ENCODE measurements around the gene NAA80. TPM values are rescaled to one million over a fixed set of nuclear protein-coding genes. Genes with fewer than 3 reads are reported as not detected.
A peak's percentile ranks its signal among the peaks of the same experiment; 100 is the strongest.

NAA80 gene
- total and polyA plus RNA-seq, 9 donors: 5.1 to 8.3 (median 6.1) TPM

- Histone ChIP-seq H3K27ac (ENCODE audit: low read length) (peak overlapping the region; percentile 84), H3K4me1 (ENCODE audit: control insufficient read depth, insufficient read depth, low read length) (peaks cover 72% of the 10 kb centered on the region), H3K4me3 (ENCODE audit: low read length) (peak overlapping the region; percentile 38), H3K27me3 (ENCODE audit: control insufficient read depth, insufficient read depth, low read length) (peaks cover 27% of the 10 kb centered on the region), H3K9me3 (replicated peaks; ENCODE audit: control insufficient read depth, low read depth, low read length) (no peaks in the 10 kb centered on the region), H3K36me3 (ENCODE audit: control insufficient read depth, insufficient read depth, low read length) (peaks cover 28% of the 10 kb centered on the region)
- no peak for DNase-seq
- 77% methylated on average over 9 of the region's 19 CpGs for WGBS (ENCODE audit: insufficient coverage)
Observed at GRCh38 chr3:50270422-50271224, 28.6 kb downstream of the NAA80 start.

GRCh38 chr3:50269977-50270413 lies 29.2 kb downstream of the NAA80 start:
- Histone ChIP-seq H3K27me3 (ENCODE audit: control insufficient read depth, insufficient read depth, low read length) (peaks cover 21% of the 10 kb centered on the region), H3K36me3 (ENCODE audit: control insufficient read depth, insufficient read depth, low read length) (peaks cover 22% of the 10 kb centered on the region), H3K4me1 (ENCODE audit: control insufficient read depth, insufficient read depth, low read length) (peaks cover 77% of the 10 kb centered on the region), H3K4me3 (ENCODE audit: low read length) (peak overlapping the region; percentile 38), H3K9me3 (replicated peaks; ENCODE audit: control insufficient read depth, low read depth, low read length) (no peaks in the 10 kb centered on the region), H3K27ac (ENCODE audit: low read length) (peak overlapping the region; percentile 84)
- 89% methylated on average over 4 of the region's 8 CpGs for WGBS (ENCODE audit: insufficient coverage)
- DNase-seq: no peak

- Histone ChIP-seq H3K27ac (ENCODE audit: low read length) (peak overlapping the region; percentile 84), H3K36me3 (ENCODE audit: control insufficient read depth, insufficient read depth, low read length) (peaks cover 17% of the 10 kb centered on the region), H3K4me1 (ENCODE audit: control insufficient read depth, insufficient read depth, low read length) (peaks cover 82% of the 10 kb centered on the region), H3K9me3 (replicated peaks; ENCODE audit: control insufficient read depth, low read depth, low read length) (no peaks in the 10 kb centered on the region), H3K4me3 (ENCODE audit: low read length) (peak overlapping the region; percentile 38), H3K27me3 (ENCODE audit: control insufficient read depth, insufficient read depth, low read length) (peaks cover 16% of the 10 kb centered on the region)
- no CpG with 5 or more reads among the region's 4 CpGs for WGBS (ENCODE audit: insufficient coverage)
- DNase-seq: no peak
Observed at GRCh38 chr3:50269460-50269859, 29.7 kb downstream of the NAA80 start.

- peak within 1 kb of the TSS; percentile 96 for H3K27ac ChIP-seq (ENCODE audit: low read length)
- H3K4me3 ChIP-seq (ENCODE audit: low read length): peak within 1 kb of the TSS; percentile 38
- peaks cover 10% of the 10 kb centered on the region for H3K27me3 ChIP-seq (ENCODE audit: control insufficient read depth, insufficient read depth, low read length)
- WGBS (ENCODE audit: insufficient coverage): 31% methylated on average over 16 of the region's 21 CpGs
- no peaks in the 10 kb centered on the region for H3K9me3 ChIP-seq (replicated peaks; ENCODE audit: control insufficient read depth, low read depth, low read length)
- DNase-seq: no peak
- H3K4me1 ChIP-seq (ENCODE audit: control insufficient read depth, insufficient read depth, low read length): peaks cover 87% of the 10 kb centered on the region
- peaks cover 16% of the 10 kb centered on the region for H3K36me3 ChIP-seq (ENCODE audit: control insufficient read depth, insufficient read depth, low read length)
Observed at GRCh38 chr3:50268703-50269451, 30.3 kb downstream of the NAA80 start, which contains the start of gene SEMA3B. Gene SEMA3B (plus strand): TSS chr3:50269147. CDS start chr3:50269241, 94 bp downstream.

- peak overlapping the region; percentile 31 for H3K4me3 ChIP-seq (ENCODE audit: low read length)
- 53% methylated on average over 2 of the region's 3 CpGs for WGBS (ENCODE audit: insufficient coverage)
Observed at GRCh38 chr3:50268276-50268675, 30.9 kb downstream of the NAA80 start.

GRCh38 chr3:50267280-50267913 lies 31.8 kb downstream of the NAA80 start:
- no peaks in the 10 kb centered on the region for H3K27me3 ChIP-seq (ENCODE audit: control insufficient read depth, insufficient read depth, low read length)
- peaks cover 16% of the 10 kb centered on the region for H3K36me3 ChIP-seq (ENCODE audit: control insufficient read depth, insufficient read depth, low read length)
- peak overlapping the region; percentile 31 for H3K4me3 ChIP-seq (ENCODE audit: low read length)
- H3K27ac ChIP-seq (ENCODE audit: low read length): peak overlapping the region; percentile 96
- H3K4me1 ChIP-seq (ENCODE audit: control insufficient read depth, insufficient read depth, low read length): peaks cover 94% of the 10 kb centered on the region
- 2% methylated on average over 17 of the region's 22 CpGs for WGBS (ENCODE audit: insufficient coverage)
- peak; percentile 84 for DNase-seq
- no peaks in the 10 kb centered on the region for H3K9me3 ChIP-seq (replicated peaks; ENCODE audit: control insufficient read depth, low read depth, low read length)

More at GRCh38 chr3:50268276-50268675, 30.9 kb downstream of the NAA80 start:
- DNase-seq: no peak
- Histone ChIP-seq H3K9me3 (replicated peaks; ENCODE audit: control insufficient read depth, low read depth, low read length) (no peaks in the 10 kb centered on the region), H3K27ac (ENCODE audit: low read length) (peak overlapping the region; percentile 96), H3K27me3 (ENCODE audit: control insufficient read depth, insufficient read depth, low read length) (peaks cover 4% of the 10 kb centered on the region), H3K36me3 (ENCODE audit: control insufficient read depth, insufficient read depth, low read length) (peaks cover 13% of the 10 kb centered on the region), H3K4me1 (ENCODE audit: control insufficient read depth, insufficient read depth, low read length) (peaks cover 90% of the 10 kb centered on the region)

GRCh38 chr3:50266836-50267235 lies 32.4 kb downstream of the NAA80 start:
- WGBS (ENCODE audit: insufficient coverage): no CpG with 5 or more reads among the region's 7 CpGs
- H3K36me3 ChIP-seq (ENCODE audit: control insufficient read depth, insufficient read depth, low read length): peaks cover 16% of the 10 kb centered on the region
- no peak for DNase-seq
- no peaks in the 10 kb centered on the region for H3K27me3 ChIP-seq (ENCODE audit: control insufficient read depth, insufficient read depth, low read length)
- peak overlapping the region; percentile 96 for H3K27ac ChIP-seq (ENCODE audit: low read length)
- peak overlapping the region; percentile 31 for H3K4me3 ChIP-seq (ENCODE audit: low read length)
- peaks cover 97% of the 10 kb centered on the region for H3K4me1 ChIP-seq (ENCODE audit: control insufficient read depth, insufficient read depth, low read length)
- H3K9me3 ChIP-seq (replicated peaks; ENCODE audit: control insufficient read depth, low read depth, low read length): no peaks in the 10 kb centered on the region

- Histone ChIP-seq H3K4me3 (ENCODE audit: low read length) (no peak overlapping the region), H3K27ac (ENCODE audit: low read length) (peak overlapping the region; percentile 96), H3K4me1 (ENCODE audit: control insufficient read depth, insufficient read depth, low read length) (peaks cover 97% of the 10 kb centered on the region), H3K9me3 (replicated peaks; ENCODE audit: control insufficient read depth, low read depth, low read length) (no peaks in the 10 kb centered on the region), H3K36me3 (ENCODE audit: control insufficient read depth, insufficient read depth, low read length) (peaks cover 8% of the 10 kb centered on the region), H3K27me3 (ENCODE audit: control insufficient read depth, insufficient read depth, low read length) (no peaks in the 10 kb centered on the region)
- DNase-seq: peak; percentile 66
- 66% methylated on average over 6 of the region's 6 CpGs for WGBS (ENCODE audit: insufficient coverage)
Observed at GRCh38 chr3:50266017-50266416, 33.2 kb downstream of the NAA80 start.

GRCh38 chr3:50265571-50265970 lies 33.6 kb downstream of the NAA80 start:
- H3K9me3 ChIP-seq (replicated peaks; ENCODE audit: control insufficient read depth, low read depth, low read length): no peaks in the 10 kb centered on the region
- H3K27me3 ChIP-seq (ENCODE audit: control insufficient read depth, insufficient read depth, low read length): no peaks in the 10 kb centered on the region
- no peak for DNase-seq
- WGBS (ENCODE audit: insufficient coverage): 50% methylated on average over 1 of the region's 1 CpG
- no peak overlapping the region for H3K4me3 ChIP-seq (ENCODE audit: low read length)
- peaks cover 5% of the 10 kb centered on the region for H3K36me3 ChIP-seq (ENCODE audit: control insufficient read depth, insufficient read depth, low read length)
- peak overlapping the region; percentile 96 for H3K27ac ChIP-seq (ENCODE audit: low read length)
- peaks cover 97% of the 10 kb centered on the region for H3K4me1 ChIP-seq (ENCODE audit: control insufficient read depth, insufficient read depth, low read length)
